GM12878 (cell line): ENCODE results near the gene MRNIP.

Experiments used
- CREB1 ChIP-seq: IDR thresholded peaks from 2 replicates; pipeline ENCODE4 v1.6.1; 2012; ENCODE audit warnings: low read depth, mild to moderate bottlenecking, inconsistent platforms
- EZH2 ChIP-seq: IDR thresholded peaks from 2 replicates; pipeline ENCODE4 v1.6.1; 2012; ENCODE audit warnings: low read depth, mild to moderate bottlenecking, control low read depth, inconsistent platforms, low read length, borderline replicate concordance; ENCODE audit not compliant: control insufficient read depth
- HCFC1 ChIP-seq: fragments of 150-350 bp; IDR thresholded peaks from 2 replicates; pipeline ENCODE4 v1.6.1; 2014; ENCODE audit warnings: low read length
- MYC ChIP-seq: IDR thresholded peaks from 2 replicates; pipeline ENCODE4 v1.6.1; 2011; ENCODE audit warnings: mild to moderate bottlenecking, low read length, moderate library complexity, inconsistent platforms; ENCODE audit not compliant: insufficient read depth, insufficient replicate concordance, insufficient read length, severe bottlenecking
- RBBP5 ChIP-seq: fragments of 200-600 bp; sonication (generic); conservative IDR thresholded peaks from 2 replicates; pipeline ENCODE4 v1.6.1; 2016
- SMC3 ChIP-seq: IDR thresholded peaks from 2 replicates; pipeline ENCODE4 v1.6.1; 2011; ENCODE audit warnings: low read length, improper control_type of control experiment, borderline replicate concordance
- SREBF2 ChIP-seq: IDR thresholded peaks from 2 replicates; pipeline ENCODE4 v1.6.1; 2012; ENCODE audit warnings: mild to moderate bottlenecking, low read length
- ZNF274 ChIP-seq: IDR thresholded peaks from one replicate; pipeline ENCODE4 v1.8.0; 2011; ENCODE audit not compliant: insufficient read length, insufficient read depth
- TF ChIP-seq, protein P1 (sequence below): fragments of 450-650 bp; conservative IDR thresholded peaks from 2 replicates; pipeline ENCODE4 v1.6.1; 2017; ENCODE audit warnings: mild to moderate bottlenecking, moderate library complexity
- TF ChIP-seq, protein P2 (sequence below), 3 experiments: IDR thresholded peaks in 2 of 3; conservative IDR thresholded peaks in 1 of 3; 2 replicates each; pipeline ENCODE4 v1.5.1; 2011; ENCODE audit warnings: low read depth in 3 of 3, low read length in 3 of 3, mild to moderate bottlenecking in 3 of 3, control low read depth in 2 of 3, moderate library complexity in 2 of 3, inconsistent platforms in 1 of 3, mixed read lengths in 1 of 3; ENCODE audit not compliant: control insufficient read depth in 2 of 3, insufficient read depth in 1 of 3; ENCODE audit errors: extremely low read depth in 1 of 3

- TF ChIP-seq, protein P1, sequence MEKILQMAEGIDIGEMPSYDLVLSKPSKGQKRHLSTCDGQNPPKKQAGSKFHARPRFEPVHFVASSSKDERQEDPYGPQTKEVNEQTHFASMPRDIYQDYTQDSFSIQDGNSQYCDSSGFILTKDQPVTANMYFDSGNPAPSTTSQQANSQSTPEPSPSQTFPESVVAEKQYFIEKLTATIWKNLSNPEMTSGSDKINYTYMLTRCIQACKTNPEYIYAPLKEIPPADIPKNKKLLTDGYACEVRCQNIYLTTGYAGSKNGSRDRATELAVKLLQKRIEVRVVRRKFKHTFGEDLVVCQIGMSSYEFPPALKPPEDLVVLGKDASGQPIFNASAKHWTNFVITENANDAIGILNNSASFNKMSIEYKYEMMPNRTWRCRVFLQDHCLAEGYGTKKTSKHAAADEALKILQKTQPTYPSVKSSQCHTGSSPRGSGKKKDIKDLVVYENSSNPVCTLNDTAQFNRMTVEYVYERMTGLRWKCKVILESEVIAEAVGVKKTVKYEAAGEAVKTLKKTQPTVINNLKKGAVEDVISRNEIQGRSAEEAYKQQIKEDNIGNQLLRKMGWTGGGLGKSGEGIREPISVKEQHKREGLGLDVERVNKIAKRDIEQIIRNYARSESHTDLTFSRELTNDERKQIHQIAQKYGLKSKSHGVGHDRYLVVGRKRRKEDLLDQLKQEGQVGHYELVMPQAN, result no peak
- TF ChIP-seq SREBF2 (no peak), ZNF274 (no peak), MYC (no peak), EZH2 (no peak), HCFC1 (no peak), SMC3 (no peak), CREB1 (no peak), RBBP5 (no peak)
- TF ChIP-seq, protein P2, sequence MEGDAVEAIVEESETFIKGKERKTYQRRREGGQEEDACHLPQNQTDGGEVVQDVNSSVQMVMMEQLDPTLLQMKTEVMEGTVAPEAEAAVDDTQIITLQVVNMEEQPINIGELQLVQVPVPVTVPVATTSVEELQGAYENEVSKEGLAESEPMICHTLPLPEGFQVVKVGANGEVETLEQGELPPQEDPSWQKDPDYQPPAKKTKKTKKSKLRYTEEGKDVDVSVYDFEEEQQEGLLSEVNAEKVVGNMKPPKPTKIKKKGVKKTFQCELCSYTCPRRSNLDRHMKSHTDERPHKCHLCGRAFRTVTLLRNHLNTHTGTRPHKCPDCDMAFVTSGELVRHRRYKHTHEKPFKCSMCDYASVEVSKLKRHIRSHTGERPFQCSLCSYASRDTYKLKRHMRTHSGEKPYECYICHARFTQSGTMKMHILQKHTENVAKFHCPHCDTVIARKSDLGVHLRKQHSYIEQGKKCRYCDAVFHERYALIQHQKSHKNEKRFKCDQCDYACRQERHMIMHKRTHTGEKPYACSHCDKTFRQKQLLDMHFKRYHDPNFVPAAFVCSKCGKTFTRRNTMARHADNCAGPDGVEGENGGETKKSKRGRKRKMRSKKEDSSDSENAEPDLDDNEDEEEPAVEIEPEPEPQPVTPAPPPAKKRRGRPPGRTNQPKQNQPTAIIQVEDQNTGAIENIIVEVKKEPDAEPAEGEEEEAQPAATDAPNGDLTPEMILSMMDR (IDR thresholded peaks at IDR 0.05 in 2 of 3, conservative IDR thresholded peaks at IDR 0.05 in 1 of 3; ENCODE audit: control insufficient read depth in 2 of 3, extremely low read depth in 1 of 3, insufficient read depth in 1 of 3, low read depth in 3 of 3, low read length in 3 of 3), result no peak
Measured at GRCh38 chr5:179825655-179826182, 32.9 kb downstream of the MRNIP start.
